HG02642 (cell line): Measurements from ENCODE around the gene FGGY.
"Not testable (repeated sequence)": the region's sequence is repeated elsewhere in the genome, so short reads cannot be mapped to it uniquely, and the experiment has no call there.

ENCODE experiments used
- ATAC-seq: cut with Tn5 transposase; IDR thresholded peaks from one replicate; pipeline ENCODE4 v1.9.1; 2021; ENCODE audit warnings: mild to moderate bottlenecking; ENCODE audit not compliant: unreplicated experiment, poor library complexity

Gene FGGY

DNA sequence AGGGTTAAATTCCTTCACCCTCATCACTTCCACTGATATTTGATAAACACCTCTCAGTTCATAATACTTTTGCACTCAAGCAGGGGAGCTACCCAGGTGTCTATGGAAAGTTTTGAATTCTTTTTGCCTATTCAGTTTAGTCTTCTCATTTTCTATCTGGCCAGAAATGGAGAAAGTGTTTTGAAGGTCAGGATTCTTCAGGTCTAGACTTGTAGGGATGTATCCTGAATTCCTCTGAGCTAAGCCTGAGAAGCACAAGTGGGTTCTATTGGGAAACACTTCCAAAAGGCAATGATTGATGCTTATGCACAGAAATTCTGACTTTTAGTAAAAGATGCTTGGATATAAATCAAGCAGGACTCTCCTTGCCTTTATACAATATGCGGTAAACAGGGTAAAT is 300.1 kb downstream of the FGGY start:
- no peak for ATAC-seq

GRCh38 chr1:59597420-59598119 is 300.7 kb downstream of the FGGY start:
- no peak for ATAC-seq

GRCh38 chr1:59598120-59598440 is 301.2 kb downstream of the FGGY start:
- no peak for ATAC-seq

- no peak for ATAC-seq
These were observed 304.1 kb downstream of the FGGY start for GRCh38 chr1:59601041-59601441.

DNA sequence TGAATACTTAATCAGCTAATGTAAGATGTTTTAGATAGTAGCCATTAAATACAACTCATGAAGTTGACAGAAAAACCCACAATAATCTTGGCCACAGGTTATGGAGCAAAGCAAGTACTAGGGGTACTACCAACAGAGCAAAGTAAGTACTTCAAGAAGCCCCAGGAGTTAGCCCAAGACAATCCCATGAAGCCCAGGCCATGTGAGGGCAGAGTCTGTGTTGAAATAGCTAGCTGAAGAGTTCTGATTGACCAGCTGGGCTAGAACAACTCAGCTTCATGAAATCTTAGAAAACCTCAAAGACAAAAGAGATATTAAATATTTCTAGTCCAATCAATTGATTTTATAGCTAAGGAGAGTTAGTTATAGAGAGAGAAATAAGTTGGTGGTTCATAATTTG is 304.9 kb downstream of the FGGY start:
- no peak for ATAC-seq

DNA sequence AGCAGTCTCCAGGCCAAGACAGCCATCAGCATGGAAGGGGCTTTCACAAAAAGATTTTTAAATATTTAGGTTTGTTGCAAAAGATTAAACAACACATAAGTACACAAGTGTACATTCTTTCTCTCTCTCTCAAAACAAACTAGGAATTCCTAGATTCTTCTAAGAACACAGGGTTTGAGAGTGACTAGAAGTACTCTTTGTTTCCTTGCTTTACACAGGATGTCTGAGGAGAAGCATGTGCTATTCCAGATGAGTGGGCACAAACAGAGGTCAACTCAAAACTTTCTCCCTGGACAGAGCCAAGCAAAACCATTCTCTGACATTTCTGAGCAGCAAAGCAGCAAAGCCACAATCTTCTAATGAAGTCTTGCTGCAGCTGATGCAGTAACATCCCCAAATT is 307.3 kb downstream of the FGGY start:
- ATAC-seq, result no peak

- ATAC-seq, result no peak
These were observed 308.3 kb downstream of the FGGY start for GRCh38 chr1:59605184-59605583.

- no peak for ATAC-seq
These were observed 308.9 kb downstream of the FGGY start for GRCh38 chr1:59605761-59606160.

- ATAC-seq, result no peak
These were observed 312.4 kb downstream of the FGGY start for GRCh38 chr1:59609245-59609644.

- ATAC-seq, result not testable (repeated sequence)
These were observed 313.6 kb downstream of the FGGY start for GRCh38 chr1:59610499-59610898.

GRCh38 chr1:59617434-59617833 is 320.5 kb downstream of the FGGY start:
- no peak for ATAC-seq

DNA sequence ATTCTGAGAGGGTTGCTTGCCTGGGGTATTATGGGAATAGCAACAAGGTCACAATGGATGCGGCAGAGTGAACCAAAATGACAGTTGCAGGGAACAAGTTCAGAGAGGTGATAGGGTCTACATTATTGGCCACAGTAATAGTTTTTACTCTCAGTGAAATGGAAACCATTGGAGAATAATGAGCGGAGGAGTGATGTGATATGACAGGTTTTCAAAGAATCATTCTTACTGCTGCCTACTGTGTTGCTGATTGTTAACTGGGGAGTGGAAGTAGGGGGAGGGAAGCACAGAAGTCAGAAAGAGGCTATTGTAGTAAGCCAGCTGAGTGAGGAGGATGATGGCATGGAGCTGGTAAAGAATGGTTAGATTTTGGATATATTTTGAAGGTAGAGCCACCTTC is 322.7 kb downstream of the FGGY start:
- no peak for ATAC-seq

GRCh38 chr1:59625384-59625783 is 328.5 kb downstream of the FGGY start:
- no peak for ATAC-seq

GRCh38 chr1:59631561-59632255 is 334.8 kb downstream of the FGGY start:
- ATAC-seq, result no peak

- ATAC-seq, result no peak
These were observed 338.2 kb downstream of the FGGY start for GRCh38 chr1:59635097-59635496.

DNA sequence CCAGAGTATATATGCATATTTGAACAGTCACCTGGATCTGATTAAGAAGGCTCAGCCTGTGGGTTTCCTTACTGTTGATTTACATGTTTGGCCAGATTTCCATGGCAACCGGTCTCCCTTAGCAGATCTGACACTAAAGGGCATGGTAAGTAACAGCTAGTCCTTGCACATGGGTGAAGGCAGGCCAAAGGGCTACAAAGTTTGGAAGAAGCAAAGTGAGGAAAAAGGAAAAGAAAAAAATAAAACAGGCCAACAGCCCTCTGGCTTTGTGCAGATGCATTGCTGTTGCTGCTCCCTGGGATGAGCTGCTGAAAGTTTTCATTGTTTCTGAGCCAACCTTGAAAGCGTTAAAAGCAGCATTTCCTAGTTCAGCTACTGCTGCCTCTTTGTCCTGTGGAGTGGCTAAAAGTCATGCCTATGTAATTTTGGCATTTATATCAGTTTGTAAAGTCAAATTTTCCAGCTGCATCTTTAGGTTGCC is 341.4 kb downstream of the FGGY start:
- ATAC-seq, result no peak

- no peak for ATAC-seq
These were observed 342.4 kb downstream of the FGGY start for GRCh38 chr1:59639266-59639665.

- no peak for ATAC-seq
These were observed 344.0 kb downstream of the FGGY start for GRCh38 chr1:59640851-59641250.

DNA sequence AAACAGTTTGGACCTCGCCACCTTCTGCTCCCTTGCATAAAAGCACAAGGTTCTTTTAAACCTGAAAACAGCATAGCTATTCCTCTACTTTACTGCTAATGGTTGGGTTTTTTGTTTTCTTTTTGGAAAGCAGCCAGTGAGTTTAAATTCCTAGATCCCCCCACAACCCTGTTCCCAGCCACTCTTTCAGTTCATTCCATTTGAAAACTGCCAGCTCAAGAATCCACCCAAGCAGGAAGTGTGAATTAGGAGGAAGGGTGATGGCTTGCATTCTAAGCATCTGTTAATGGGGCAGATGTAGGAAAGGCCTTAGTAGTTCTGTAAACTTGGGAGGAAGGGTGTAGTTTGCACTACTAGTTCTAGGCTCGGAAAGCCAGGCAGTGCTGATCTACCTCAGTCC is 344.9 kb downstream of the FGGY start:
- no peak for ATAC-seq

DNA sequence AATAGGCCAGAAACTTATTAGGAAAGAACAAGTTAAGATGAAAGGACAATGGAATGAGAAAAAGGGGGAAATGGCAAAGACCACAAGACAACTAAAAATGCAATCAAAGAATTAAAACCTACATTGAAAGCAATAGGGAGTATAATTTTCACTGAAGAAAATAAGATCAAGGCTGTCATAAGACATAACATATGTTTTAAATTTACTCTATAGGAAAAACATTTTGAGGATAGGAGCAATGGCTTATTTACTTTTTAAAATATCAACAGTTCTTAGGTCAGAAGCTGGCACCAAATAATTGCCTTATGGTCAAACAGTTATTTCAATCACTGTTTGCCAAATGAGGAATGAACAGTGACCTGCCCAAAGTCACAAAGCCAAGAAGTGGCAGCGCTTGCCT is 346.6 kb downstream of the FGGY start:
- no peak for ATAC-seq

DNA sequence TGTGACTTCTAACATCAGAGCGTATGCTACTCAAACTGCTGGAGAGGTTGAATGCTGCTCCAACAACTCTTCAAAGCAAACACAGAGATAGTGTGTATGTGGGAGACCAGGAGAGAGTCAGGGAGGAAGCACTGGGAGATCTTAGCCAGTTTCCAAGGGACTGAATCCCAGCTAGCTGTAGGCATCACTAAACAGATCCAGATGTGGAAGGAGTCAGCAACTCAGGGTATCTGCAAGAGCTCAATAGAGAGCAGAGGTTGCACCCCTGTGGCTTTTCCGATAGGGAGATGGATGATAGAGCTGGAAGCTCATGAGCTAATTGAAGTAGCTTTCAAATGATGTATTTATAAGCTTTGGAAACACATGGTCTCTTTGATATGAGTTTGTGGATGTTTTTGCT is 349.0 kb downstream of the FGGY start:
- ATAC-seq, result no peak
